Activated CD4-positive, alpha-beta memory T cell treated with anti-CD3 and anti-CD28 coated beads, Interleukin-2, amount 10 ng/mL, durations not matched to agents 7 days and 5 days (primary cell): ENCODE measurements around the gene RSAD2. TPM values are rescaled to one million over a fixed set of nuclear protein-coding genes. Genes with fewer than 3 reads are reported as not detected.

Experiments used
- CTCF ChIA-PET: fragments of 350-600 bp; sonication (Branson Sonifier 250); formaldehyde crosslinking; loops from one replicate; lab custom pipeline; 2021; ENCODE audit warnings: antibody characterized with exemption, inconsistent platforms; lab: Charles Lee
- POLR2A ChIA-PET: fragments of 350-600 bp; sonication (Branson Sonifier 250); formaldehyde crosslinking; loops from one replicate; lab custom pipeline; 2021; ENCODE audit warnings: antibody characterized with exemption; lab: Charles Lee
- DNase-seq: peaks from one replicate; pipeline ENCODE4 v3.0.0-alpha.2; 2020
- H3K27ac Mint-ChIP-seq: one replicate; pipeline ENCODE4 v1.8.0; 2021; ENCODE audit warnings: mild to moderate bottlenecking, mixed read lengths
- H3K27me3 Mint-ChIP-seq: one replicate; pipeline ENCODE4 v1.8.0; 2021; ENCODE audit warnings: mixed read lengths
- H3K36me3 Mint-ChIP-seq: one replicate; pipeline ENCODE4 v1.8.0; 2021; ENCODE audit warnings: low read depth, mixed read lengths
- H3K4me1 Mint-ChIP-seq: one replicate; pipeline ENCODE4 v1.8.0; 2021; ENCODE audit warnings: mixed read lengths
- H3K4me3 Mint-ChIP-seq: one replicate; pipeline ENCODE4 v1.8.0; 2021; ENCODE audit warnings: mild to moderate bottlenecking, mixed read lengths
- H3K9me3 Mint-ChIP-seq: one replicate; pipeline ENCODE4 v1.8.0; 2021; ENCODE audit warnings: mixed read lengths
- total RNA-seq, 2 experiments: library from RNA; stranded (reverse); gene quantifications; one replicate each; pipeline ENCODE4 v1.2.3, GENCODE V29; 2021

The RSAD2 gene
- total RNA-seq, 2 experiments from 2014 or later, result 119 to 120 TPM

- H3K4me1 Mint-ChIP-seq, result peaks cover 30% of the 10 kb centered on the region
- H3K9me3 Mint-ChIP-seq, result no peaks in the 10 kb centered on the region
- H3K27ac Mint-ChIP-seq, result no peak overlapping the region
- ChIA-PET POLR2A (no interaction called here), CTCF (no interaction called here)
- no peaks in the 10 kb centered on the region for H3K27me3 Mint-ChIP-seq
- no peak for DNase-seq
- peaks cover 41% of the 10 kb centered on the region for H3K36me3 Mint-ChIP-seq
- no peak overlapping the region for H3K4me3 Mint-ChIP-seq
Measured at GRCh38 chr2:6943971-6944370, 66.4 kb downstream of the RSAD2 start.

GRCh38 chr2:6944555-6944954 lies 67.0 kb downstream of the RSAD2 start:
- no peak overlapping the region for H3K27ac Mint-ChIP-seq
- CTCF ChIA-PET, result no interaction called here
- H3K4me1 Mint-ChIP-seq, result peaks cover 30% of the 10 kb centered on the region

GRCh38 chr2:6945087-6945813 lies 67.7 kb downstream of the RSAD2 start:
- peaks cover 33% of the 10 kb centered on the region for H3K4me1 Mint-ChIP-seq
- H3K4me3 Mint-ChIP-seq, result no peak overlapping the region
- peaks cover 41% of the 10 kb centered on the region for H3K36me3 Mint-ChIP-seq
- CTCF ChIA-PET, result interaction anchor here (1.7 kb wide), 1 partner anchor 28 kb away, joined by 5 read pairs; the partner anchor contains the start of gene RNF144A
- DNase-seq, result no peak
- POLR2A ChIA-PET, result no interaction called here
- H3K9me3 Mint-ChIP-seq, result no peaks in the 10 kb centered on the region
- H3K27ac Mint-ChIP-seq, result no peak overlapping the region
- no peaks in the 10 kb centered on the region for H3K27me3 Mint-ChIP-seq

More at GRCh38 chr2:6944555-6944954, 67.0 kb downstream of the RSAD2 start:
- H3K27me3 Mint-ChIP-seq, result no peaks in the 10 kb centered on the region
- DNase-seq, result no peak
- no peak overlapping the region for H3K4me3 Mint-ChIP-seq
- POLR2A ChIA-PET, result no interaction called here
- no peaks in the 10 kb centered on the region for H3K9me3 Mint-ChIP-seq
- H3K36me3 Mint-ChIP-seq, result peaks cover 41% of the 10 kb centered on the region

DNA sequence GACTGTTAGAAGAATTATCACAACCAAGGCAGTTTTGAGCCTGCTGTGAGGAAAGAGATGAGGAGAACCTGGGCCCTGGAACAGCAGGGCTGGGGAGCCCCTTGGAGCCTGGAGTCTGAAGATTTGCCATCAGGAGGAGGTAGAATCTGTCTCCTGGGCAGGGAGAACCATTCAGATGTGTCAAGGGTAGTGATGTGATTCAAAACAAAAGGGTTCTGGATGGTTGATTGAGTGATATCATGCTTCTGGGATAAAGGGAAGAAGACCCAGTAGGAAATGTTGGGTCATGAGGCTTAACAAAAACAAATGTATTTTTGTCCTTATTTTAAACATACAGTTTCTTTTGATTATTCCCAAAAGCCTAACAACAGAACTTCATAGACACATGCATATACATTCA lies 68.2 kb downstream of the RSAD2 start:
- H3K4me1 Mint-ChIP-seq, result peaks cover 35% of the 10 kb centered on the region
- POLR2A ChIA-PET, result no interaction called here
- no peak overlapping the region for H3K27ac Mint-ChIP-seq
- CTCF ChIA-PET, result interaction anchor here (1.6 to 1.7 kb wide), 2 partner anchors 12 to 29 kb away, joined by 3 to 5 read pairs; partner anchors contain the start of gene RNF144A
- no peaks in the 10 kb centered on the region for H3K9me3 Mint-ChIP-seq
- H3K27me3 Mint-ChIP-seq, result no peaks in the 10 kb centered on the region
- no peak overlapping the region for H3K4me3 Mint-ChIP-seq
- H3K36me3 Mint-ChIP-seq, result peaks cover 41% of the 10 kb centered on the region
- no peak for DNase-seq

GRCh38 chr2:6946722-6947121 lies 69.1 kb downstream of the RSAD2 start:
- ChIA-PET CTCF (interaction anchor here (0.6 to 1.7 kb wide), 4 partner anchors 11 to 49 kb away, joined by 3 to 5 read pairs (median 4); partner anchors contain the start of gene RNF144A), POLR2A (interaction anchor here (0.9 kb wide), 1 partner anchor 82 kb away, joined by 3 read pairs; no protein-coding TSS in a partner anchor)
- no peaks in the 10 kb centered on the region for H3K9me3 Mint-ChIP-seq
- H3K27ac Mint-ChIP-seq, result no peak overlapping the region
- H3K27me3 Mint-ChIP-seq, result no peaks in the 10 kb centered on the region
- no peak for DNase-seq
- H3K4me1 Mint-ChIP-seq, result peaks cover 39% of the 10 kb centered on the region
- peaks cover 35% of the 10 kb centered on the region for H3K36me3 Mint-ChIP-seq
- H3K4me3 Mint-ChIP-seq, result no peak overlapping the region

Other genes with a start within 250 kb of the RSAD2 start
- 10 to 100 TPM; 84.8 to 91.1 TPM for gene CMPK2, start 11.9 kb upstream of the RSAD2 start, total RNA-seq
- gene RNF144A, start 39.6 kb downstream of the RSAD2 start, total RNA-seq, result 10 to 100 TPM; 20.0 to 21.0 TPM